Stimulated activated CD4-positive, alpha-beta T cell treated with anti-CD3 and anti-CD28 coated beads, Interleukin-1b, Interleukin-23, amount 100 ng/mL, for 1 hour (primary cell): ENCODE measurements around the gene C9orf72.
A peak's percentile ranks its signal among the peaks of the same experiment; 100 is the strongest.

Source experiments
- DNase-seq, 2 donors: peaks; one replicate each; pipeline ENCODE4 v3.0.0-alpha.2; 2020; ENCODE audit warnings: low read depth in 2 of 2

C9orf72 gene

GRCh38 chr9:27573634-27574590 lies 631 bp upstream of the C9orf72 start:
- peak; percentile 82 to 90 for DNase-seq

- DNase-seq, result no peak
Observed at GRCh38 chr9:27572566-27572917, 739 bp downstream of the C9orf72 start.

GRCh38 chr9:27572061-27572460 lies 1.2 kb downstream of the C9orf72 start:
- no peak for DNase-seq

- no peak for DNase-seq
Observed at GRCh38 chr9:27571011-27571410, 2.3 kb downstream of the C9orf72 start.

GRCh38 chr9:27569406-27569805 lies 3.9 kb downstream of the C9orf72 start:
- no peak for DNase-seq

GRCh38 chr9:27566118-27566517 lies 7.2 kb downstream of the C9orf72 start:
- no peak for DNase-seq

- DNase-seq, result no peak
Observed at GRCh38 chr9:27565696-27566095, 7.6 kb downstream of the C9orf72 start.

DNA sequence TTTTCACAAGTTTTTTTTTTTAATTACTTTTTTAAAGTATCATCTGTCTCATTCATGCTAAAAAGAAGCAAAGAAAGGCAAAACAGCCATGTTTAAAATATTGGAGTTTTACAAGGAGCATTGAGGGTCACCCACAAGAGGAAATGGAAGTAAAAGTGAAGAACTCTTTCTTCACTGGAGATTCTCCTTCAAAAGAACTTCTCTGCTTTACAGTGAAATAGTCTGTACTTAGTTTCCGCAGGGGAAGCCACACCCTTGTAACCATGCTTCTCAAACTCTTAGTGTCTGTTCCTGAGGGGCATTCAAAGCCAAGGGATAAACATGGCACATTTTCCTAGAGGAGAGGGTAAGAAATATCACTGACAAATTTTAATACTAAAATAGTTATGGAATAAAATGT lies 8.6 kb downstream of the C9orf72 start:
- DNase-seq, result no peak

- no peak for DNase-seq
Observed at GRCh38 chr9:27563738-27564430, 9.4 kb downstream of the C9orf72 start.

GRCh38 chr9:27561685-27562084 lies 11.6 kb downstream of the C9orf72 start:
- no peak for DNase-seq

DNA sequence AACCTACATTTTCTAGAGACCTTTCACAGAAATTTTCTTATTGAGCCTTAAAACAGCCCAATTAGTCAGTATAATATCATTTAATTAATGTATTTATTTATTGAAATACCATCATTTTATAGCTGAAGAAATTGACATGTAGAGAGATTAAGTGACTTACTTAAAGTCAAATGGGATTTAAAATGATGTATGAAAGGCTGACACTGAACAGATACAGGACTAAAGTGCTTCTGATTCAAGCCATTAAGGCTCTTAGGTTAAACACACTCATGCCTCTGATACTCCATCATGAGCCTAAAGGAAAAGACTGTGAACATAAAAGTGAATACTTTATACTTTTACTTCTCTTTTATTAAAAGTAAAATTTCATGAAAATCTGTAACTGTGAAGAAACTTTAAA lies 12.8 kb downstream of the C9orf72 start:
- no peak for DNase-seq

GRCh38 chr9:27558307-27558706 lies 15.0 kb downstream of the C9orf72 start:
- DNase-seq, result no peak

- no peak for DNase-seq
Observed at GRCh38 chr9:27556470-27556869, 16.8 kb downstream of the C9orf72 start.

DNA sequence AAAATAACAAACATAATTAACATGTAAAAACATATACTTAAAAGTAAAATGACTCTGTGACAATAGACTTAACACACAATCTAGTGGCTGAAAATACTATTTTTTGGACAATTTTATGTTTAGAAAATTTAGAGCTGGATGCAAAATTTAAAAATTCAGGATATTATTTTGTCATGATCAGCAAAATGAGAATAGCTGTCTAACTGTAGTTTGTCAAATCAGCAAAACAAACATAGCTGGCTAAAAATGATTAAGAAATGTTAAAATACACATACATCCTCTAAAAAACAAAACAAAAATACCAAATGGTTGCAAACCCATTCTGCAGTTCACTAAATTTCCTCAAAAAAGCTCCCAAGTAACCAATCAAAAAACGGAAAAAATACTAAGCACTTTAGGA lies 18.6 kb downstream of the C9orf72 start:
- DNase-seq, result no peak

- DNase-seq, result no peak
Observed at GRCh38 chr9:27549196-27549755, 24.0 kb downstream of the C9orf72 start.

DNA sequence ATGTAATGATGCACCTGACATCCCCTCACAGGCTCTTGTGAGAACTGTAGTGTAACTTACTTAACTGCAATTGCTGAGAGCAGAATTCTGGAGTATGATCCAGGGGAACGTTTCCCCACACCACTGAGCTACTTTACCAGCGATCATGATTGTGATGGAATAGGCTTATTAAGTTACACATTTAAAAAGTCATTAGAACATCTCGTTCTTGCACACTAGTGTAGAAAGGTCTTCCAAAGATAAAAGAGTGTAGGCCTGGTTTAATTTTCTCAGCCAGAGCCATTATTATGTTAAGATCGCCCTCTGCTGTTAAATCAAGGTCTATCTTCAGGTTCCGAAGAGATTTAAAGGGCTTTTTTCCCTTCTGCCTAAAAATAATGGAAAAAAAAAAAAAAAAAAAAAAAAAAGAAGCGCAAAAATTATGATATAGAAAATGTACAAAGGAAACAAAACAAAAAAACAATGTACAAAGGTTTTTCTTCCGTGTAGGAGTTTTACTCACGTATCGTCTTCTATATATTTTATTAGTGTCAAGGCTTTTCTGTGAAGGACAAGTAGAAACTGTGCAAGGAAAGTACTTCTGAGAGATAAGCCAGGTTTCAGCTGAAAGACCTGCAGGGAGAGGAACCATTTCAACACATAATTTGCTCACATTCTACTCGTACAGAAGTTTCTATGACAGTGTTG lies 25.1 kb downstream of the C9orf72 start:
- DNase-seq, result no peak

DNA sequence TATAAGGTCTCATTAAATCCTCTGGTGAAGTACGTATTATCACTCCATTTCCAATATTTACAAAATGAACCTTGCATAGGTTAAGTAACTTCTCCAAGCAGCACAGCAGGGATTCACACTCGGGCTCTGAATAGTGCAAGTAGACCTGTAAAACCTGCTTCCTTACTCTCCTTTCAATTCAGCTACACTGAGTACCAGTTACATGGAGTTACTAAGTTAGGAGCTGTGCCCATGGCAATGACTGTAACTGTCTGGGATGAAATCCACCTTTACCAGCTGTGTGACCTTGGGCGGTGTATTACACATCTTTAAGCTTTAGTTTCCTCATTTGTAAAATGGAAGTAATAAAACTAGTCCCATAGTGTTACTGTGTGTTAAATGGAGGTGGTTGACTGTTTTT lies 27.8 kb downstream of the C9orf72 start:
- DNase-seq, result no peak

DNA sequence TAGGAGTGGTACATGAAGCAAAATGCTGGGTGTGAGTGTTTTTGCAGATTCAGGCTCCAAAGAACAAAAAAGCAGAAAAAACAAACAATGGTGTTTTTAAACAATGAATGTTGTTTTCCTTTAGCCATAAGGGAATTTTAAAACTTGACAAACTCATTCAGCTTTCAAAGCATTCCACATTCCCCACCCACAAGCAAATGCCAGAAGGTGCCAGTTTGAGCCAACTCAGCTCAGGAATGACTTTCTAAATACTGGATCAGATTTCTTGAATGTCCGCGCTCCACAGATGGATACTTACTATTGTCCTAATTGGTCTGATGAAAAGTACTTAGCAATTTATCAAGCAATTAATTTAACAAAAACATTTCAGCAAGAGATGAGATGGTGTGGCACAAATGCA lies 30.8 kb downstream of the C9orf72 start:
- DNase-seq, result no peak

- no peak for DNase-seq
Observed at GRCh38 chr9:27541740-27542139, 31.5 kb downstream of the C9orf72 start.

GRCh38 chr9:27540502-27540901 lies 32.8 kb downstream of the C9orf72 start:
- DNase-seq, result no peak

GRCh38 chr9:27539479-27540441 lies 33.5 kb downstream of the C9orf72 start:
- no peak for DNase-seq
